KOPT-K1 (cell line): ENCODE measurements around the gene TNFRSF14.

ENCODE experiments used
- H3K27ac ChIP-seq: fragments of 200-600 bp; sonication (generic); 2 replicates; pipeline ENCODE4 v1.5.1; 2016; ENCODE audit warnings: antibody characterized with exemption, mild to moderate bottlenecking, low read depth, low read length; ENCODE audit not compliant: poor library complexity, severe bottlenecking
- H3K36me3 ChIP-seq: fragments of 200-600 bp; sonication (generic); 2 replicates; pipeline ENCODE4 v1.5.1; 2017; ENCODE audit warnings: antibody characterized with exemption, mild to moderate bottlenecking, low read length, moderate library complexity; ENCODE audit not compliant: insufficient read depth
- H3K9me3 ChIP-seq: fragments of 200-600 bp; sonication (generic); 2 replicates; pipeline ENCODE4 v1.5.1; 2017; ENCODE audit warnings: antibody characterized with exemption, low read length, mild to moderate bottlenecking; ENCODE audit not compliant: insufficient read depth, poor library complexity, severe bottlenecking

TNFRSF14 gene

DNA sequence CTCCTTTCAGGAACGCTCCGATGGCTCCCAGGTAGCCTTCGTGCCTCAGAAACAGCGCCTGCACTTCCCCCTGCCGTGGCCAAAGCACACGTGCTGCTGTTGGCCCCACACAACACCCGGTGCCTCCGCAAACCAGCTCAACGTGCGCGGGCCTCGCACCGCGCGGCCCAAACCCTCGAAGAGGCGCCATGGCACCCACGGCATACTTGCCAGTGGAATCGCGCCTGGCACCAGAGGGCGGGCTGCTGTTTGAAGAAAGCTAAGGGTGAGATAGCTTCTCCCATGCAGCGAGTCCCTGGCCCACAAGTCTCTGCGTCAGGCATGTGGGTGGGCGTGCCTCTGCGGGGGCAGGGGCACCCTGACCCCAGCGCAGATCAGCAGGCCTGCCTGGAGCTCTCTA, 37.6 kb upstream of the TNFRSF14 start:
- no peaks in the 10 kb centered on the region for H3K9me3 ChIP-seq
- H3K36me3 ChIP-seq: peaks cover 95% of the 10 kb centered on the region
- no peak overlapping the region for H3K27ac ChIP-seq

GRCh38 chr1:2519029-2519685, 37.0 kb upstream of the TNFRSF14 start:
- H3K27ac ChIP-seq: no peak overlapping the region
- no peaks in the 10 kb centered on the region for H3K9me3 ChIP-seq
- H3K36me3 ChIP-seq: peaks cover 89% of the 10 kb centered on the region

DNA sequence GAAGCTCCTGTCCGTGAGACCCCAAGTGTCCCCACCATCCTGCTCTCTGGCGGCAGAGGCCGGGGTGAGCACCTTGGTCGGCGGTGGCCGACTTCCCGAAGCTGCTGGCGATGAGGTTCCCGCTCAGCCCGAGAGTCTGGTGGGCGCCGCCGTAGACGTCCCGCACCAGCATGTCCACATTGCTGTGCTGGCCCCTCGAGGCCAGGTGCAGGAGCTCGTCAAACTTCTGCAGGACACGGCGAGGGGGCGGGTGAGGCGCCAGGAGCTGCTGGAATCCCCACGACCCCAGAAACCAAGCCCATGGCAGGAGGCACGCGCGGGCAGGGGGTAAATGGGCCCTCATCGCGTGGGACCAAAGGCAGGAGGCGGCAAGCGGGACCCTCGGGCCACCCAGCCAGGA, 36.4 kb upstream of the TNFRSF14 start:
- Histone ChIP-seq H3K27ac (no peak overlapping the region), H3K36me3 (peaks cover 85% of the 10 kb centered on the region), H3K9me3 (no peaks in the 10 kb centered on the region)

DNA sequence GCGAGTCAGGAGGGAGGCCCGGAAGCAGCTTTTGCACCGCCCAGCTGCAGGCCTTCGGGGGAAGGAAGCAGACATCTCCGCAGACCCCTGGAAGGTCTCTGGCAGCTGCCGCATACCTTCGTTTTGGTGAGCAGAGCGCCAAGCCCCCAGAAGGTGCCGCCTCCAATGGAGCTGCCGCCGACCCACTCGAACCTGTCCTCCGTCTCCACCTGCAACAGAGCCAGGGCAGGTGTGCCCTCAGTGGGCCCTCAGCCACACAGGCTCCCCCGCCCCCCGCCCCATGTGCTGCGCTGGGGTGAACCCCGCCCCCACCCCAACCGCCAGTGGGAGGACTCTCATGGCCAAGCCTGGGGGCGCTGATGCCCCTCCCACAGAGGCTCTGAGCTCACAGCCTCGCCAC, 36.0 kb upstream of the TNFRSF14 start:
- Histone ChIP-seq H3K36me3 (peaks cover 81% of the 10 kb centered on the region), H3K27ac (no peak overlapping the region)

DNA sequence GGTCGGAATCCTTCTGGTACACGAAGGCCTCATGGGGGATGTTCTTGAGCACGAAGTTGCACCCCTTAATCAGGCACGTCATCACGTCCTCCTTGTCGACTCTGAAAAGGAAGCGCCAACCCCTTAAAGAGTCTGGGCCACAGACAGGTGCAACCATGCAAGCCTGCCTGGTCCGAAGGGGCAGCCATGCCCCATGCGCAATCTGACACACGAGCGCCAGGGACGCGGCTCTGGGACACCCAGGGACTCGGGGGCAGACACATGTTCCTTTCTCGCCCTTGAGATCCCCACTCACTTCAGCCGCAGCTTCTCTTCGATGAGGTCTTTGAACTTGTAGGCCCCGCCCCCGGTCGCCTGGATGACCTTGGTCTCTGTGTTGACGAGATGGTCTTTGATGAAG, 35.4 kb upstream of the TNFRSF14 start:
- no peaks in the 10 kb centered on the region for H3K9me3 ChIP-seq
- H3K36me3 ChIP-seq: peaks cover 75% of the 10 kb centered on the region
- no peak overlapping the region for H3K27ac ChIP-seq

More for the DNA sequence above, 36.0 kb upstream of the TNFRSF14 start:
- no peaks in the 10 kb centered on the region for H3K9me3 ChIP-seq

GRCh38 chr1:2522230-2522629, 33.9 kb upstream of the TNFRSF14 start:
- H3K36me3 ChIP-seq: peaks cover 60% of the 10 kb centered on the region
- H3K9me3 ChIP-seq: no peaks in the 10 kb centered on the region
- no peak overlapping the region for H3K27ac ChIP-seq

- peaks cover 49% of the 10 kb centered on the region for H3K36me3 ChIP-seq
- no peak overlapping the region for H3K27ac ChIP-seq
- H3K9me3 ChIP-seq: no peaks in the 10 kb centered on the region
Observed at GRCh38 chr1:2523191-2523890, 32.8 kb upstream of the TNFRSF14 start.

DNA sequence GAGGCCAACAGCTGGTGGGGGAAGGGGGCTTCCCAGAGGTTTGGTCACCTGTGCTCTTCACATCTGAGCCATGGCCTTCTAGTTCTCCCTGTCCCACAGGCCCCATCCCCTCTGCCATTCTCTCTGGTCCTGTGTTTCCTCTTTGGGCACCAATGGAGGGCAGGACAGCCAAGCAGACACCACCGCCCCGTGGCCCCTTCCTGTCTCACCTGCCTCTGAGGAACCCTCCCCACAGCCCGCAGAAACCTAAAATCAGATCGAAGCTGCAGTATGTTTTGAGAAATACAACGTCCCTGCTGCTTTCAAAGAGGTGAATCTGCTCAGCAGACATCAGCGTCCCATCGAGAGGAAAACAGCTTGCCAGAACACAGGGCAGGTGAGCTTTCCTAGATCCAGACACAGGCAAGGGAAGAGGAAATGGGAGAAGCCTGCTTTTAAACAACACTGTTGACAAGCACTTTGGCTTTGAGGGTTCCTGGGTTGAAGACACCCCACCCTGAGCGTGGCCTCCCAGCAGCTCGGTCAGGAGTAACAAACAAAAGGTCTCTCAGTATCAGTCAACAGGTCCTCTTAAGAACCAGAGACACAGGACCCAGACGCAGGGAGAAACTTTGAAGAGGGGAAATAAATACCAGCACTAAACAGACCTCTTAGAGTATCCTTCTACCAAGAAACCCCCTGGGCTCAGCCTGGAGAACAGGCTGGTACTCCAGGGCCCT, 32.1 kb upstream of the TNFRSF14 start:
- Histone ChIP-seq H3K9me3 (no peaks in the 10 kb centered on the region), H3K36me3 (peaks cover 42% of the 10 kb centered on the region), H3K27ac (peak overlapping the region; percentile 30)

- Histone ChIP-seq H3K27ac (peak overlapping the region; percentile 76), H3K9me3 (no peaks in the 10 kb centered on the region), H3K36me3 (peaks cover 28% of the 10 kb centered on the region)
Observed at GRCh38 chr1:2525572-2525919, 30.6 kb upstream of the TNFRSF14 start.

DNA sequence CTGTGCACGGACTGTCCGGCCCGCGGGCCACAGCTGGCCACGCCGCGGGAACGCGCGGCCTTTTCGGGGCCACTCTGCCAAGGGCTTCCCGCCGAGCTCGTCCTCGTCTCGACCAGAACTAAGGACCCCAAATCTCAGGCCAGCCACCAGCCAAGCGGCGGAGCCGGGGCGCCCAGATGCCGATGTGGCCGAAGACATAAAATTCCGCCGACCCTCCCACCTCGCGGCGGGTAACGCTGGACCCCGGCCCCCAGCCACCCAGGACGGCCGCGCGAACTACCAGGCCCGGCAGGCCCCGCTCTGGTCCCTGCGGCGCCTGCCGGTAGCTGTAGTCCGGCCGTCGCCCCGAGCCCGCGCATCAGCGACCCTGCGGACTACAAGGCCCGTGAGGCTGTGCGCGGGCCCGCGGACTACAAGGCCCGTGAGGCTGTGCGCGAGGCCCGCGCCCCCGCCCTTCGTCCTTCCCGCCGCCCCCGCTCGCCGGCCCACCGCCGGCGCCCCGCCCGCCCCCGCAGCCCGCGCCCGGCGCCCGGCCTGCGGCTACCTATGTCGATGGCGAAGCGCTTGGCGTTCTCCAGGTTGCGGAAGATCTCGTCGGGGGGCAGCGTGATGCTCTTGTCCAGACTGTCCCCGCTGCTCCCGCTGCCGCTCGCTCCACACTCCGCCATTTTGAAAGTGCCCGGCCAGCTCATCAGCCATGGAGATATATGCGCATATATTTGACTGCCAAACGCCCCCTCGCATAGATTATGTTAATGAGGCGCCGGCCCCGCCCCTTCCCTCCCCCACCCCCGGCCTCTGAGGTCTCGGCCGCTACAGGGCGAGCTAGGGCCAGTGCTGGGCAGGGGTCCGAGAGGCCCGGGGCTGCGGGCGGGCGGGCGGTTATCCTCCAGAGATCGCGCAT, 30.0 kb upstream of the TNFRSF14 start, which contains the start of gene PANK4:
TSS of gene PANK4 (minus strand) at position 677 of the 904 bp plus-strand sequence. CDS start at position 668, 9 bp downstream.
- Histone ChIP-seq H3K36me3 (peaks cover 22% of the 10 kb centered on the region), H3K9me3 (no peaks in the 10 kb centered on the region), H3K27ac (peak within 1 kb of the TSS; percentile 76)

- H3K36me3 ChIP-seq: peaks cover 13% of the 10 kb centered on the region; the same call in 1 of the 2 replicates
- H3K9me3 ChIP-seq: no peaks in the 10 kb centered on the region
- H3K27ac ChIP-seq: peak overlapping the region; percentile 76
Observed at GRCh38 chr1:2526824-2527555, 29.2 kb upstream of the TNFRSF14 start.

DNA sequence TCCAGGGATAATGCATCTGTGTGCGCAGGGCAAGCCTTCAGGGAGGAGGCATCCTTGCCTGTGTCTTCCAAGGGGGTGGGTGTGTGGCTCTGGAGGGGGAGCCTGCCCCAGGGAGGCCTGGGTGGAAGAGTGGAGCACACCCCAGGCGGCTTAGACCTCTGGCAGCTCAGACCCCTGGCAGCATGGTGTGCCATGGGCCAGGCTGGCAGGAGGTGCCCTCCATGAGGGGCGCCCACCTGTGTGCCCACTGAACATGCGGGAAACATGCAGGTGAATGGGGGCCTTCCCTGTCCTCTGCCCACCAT, 28.7 kb upstream of the TNFRSF14 start:
- no peaks in the 10 kb centered on the region for H3K9me3 ChIP-seq
- H3K36me3 ChIP-seq: peaks cover 11% of the 10 kb centered on the region; the same call in 1 of the 2 replicates
- no peak overlapping the region for H3K27ac ChIP-seq

- Histone ChIP-seq H3K27ac (no peak overlapping the region), H3K9me3 (no peaks in the 10 kb centered on the region), H3K36me3 (peaks cover 6% of the 10 kb centered on the region; the same call in 1 of the 2 replicates)
Observed at GRCh38 chr1:2528016-2528415, 28.2 kb upstream of the TNFRSF14 start.

DNA sequence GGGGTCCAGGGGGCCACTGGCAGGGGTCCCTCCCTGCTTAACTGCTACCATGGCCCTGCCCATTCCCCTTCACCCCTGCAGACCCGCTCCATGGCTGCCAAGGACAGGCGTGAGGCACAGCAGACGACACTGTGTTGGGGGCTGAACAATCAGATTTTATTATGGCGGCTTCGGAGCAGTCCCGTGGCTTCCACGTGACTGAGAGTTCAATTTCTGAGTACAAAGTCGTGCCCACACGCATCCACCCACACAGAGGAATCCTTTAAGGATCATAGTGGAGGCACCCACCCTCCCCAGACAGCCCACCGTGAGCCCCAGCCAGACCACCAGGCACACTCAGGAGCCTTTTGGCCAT, 27.6 kb upstream of the TNFRSF14 start:
- Histone ChIP-seq H3K9me3 (no peaks in the 10 kb centered on the region), H3K36me3 (no peaks in the 10 kb centered on the region), H3K27ac (no peak overlapping the region)
